Nephron (organoid): ENCODE measurements around the gene DEPP1.
A peak's percentile ranks its signal among the peaks of the same experiment; 100 is the strongest.

Experiments used
- H3K27ac Mint-ChIP-seq, 3 experiments: 2 replicates each; pipeline ENCODE4 v1.8.0; 2020; ENCODE audit warnings: mixed read lengths in 3 of 3, mild to moderate bottlenecking in 2 of 3, moderate library complexity in 1 of 3
- H3K27me3 Mint-ChIP-seq: 2 replicates; pipeline ENCODE4 v1.8.0; 2021; ENCODE audit warnings: low read depth, mild to moderate bottlenecking, moderate library complexity, mixed read lengths
- H3K36me3 Mint-ChIP-seq: 2 replicates; pipeline ENCODE4 v1.8.0; 2020; ENCODE audit warnings: low read depth, mixed read lengths
- H3K4me1 Mint-ChIP-seq: 2 replicates; pipeline ENCODE4 v1.8.0; 2020; ENCODE audit warnings: mixed read lengths
- H3K4me3 Mint-ChIP-seq, 3 experiments: 2 replicates each; pipeline ENCODE4 v1.8.0; 2020; ENCODE audit warnings: mild to moderate bottlenecking in 3 of 3, mixed read lengths in 3 of 3, moderate library complexity in 2 of 3
- H3K9me3 Mint-ChIP-seq: 2 replicates; pipeline ENCODE4 v1.8.0; 2020; ENCODE audit warnings: mixed read lengths
- CTCF ChIP-seq, 3 experiments: fragments of 200-600 bp; sonication (generic); IDR thresholded peaks; one replicate each; pipeline ENCODE4 v1.5.0; 2021; ENCODE audit warnings: antibody characterized with exemption in 3 of 3; ENCODE audit not compliant: unreplicated experiment in 3 of 3

Gene DEPP1

GRCh38 chr10:45000138-45000751, 21.6 kb upstream of the DEPP1 start:
- H3K27me3 Mint-ChIP-seq = no peaks in the 10 kb centered on the region
- peak overlapping the region; percentile 98 to 100 (median 99) for H3K27ac Mint-ChIP-seq
- no peak for TF ChIP-seq CTCF (IDR thresholded peaks at IDR 0.05; ENCODE audit: unreplicated experiment in 3 of 3)
- peaks cover 14% of the 10 kb centered on the region for H3K9me3 Mint-ChIP-seq
- H3K4me3 Mint-ChIP-seq = peak overlapping the region; percentile 89 to 91 (median 90)
- peaks cover 57% of the 10 kb centered on the region for H3K4me1 Mint-ChIP-seq
- peaks cover 38% of the 10 kb centered on the region for H3K36me3 Mint-ChIP-seq

- TF ChIP-seq CTCF (IDR thresholded peaks at IDR 0.05; ENCODE audit: unreplicated experiment in 3 of 3) = no peak
- H3K36me3 Mint-ChIP-seq = peaks cover 21% of the 10 kb centered on the region
- peak overlapping the region; percentile 51 to 100 (median 99) for H3K27ac Mint-ChIP-seq
- H3K27me3 Mint-ChIP-seq = no peaks in the 10 kb centered on the region
- H3K4me1 Mint-ChIP-seq = peaks cover 66% of the 10 kb centered on the region
- H3K9me3 Mint-ChIP-seq = peaks cover 4% of the 10 kb centered on the region
- H3K4me3 Mint-ChIP-seq = peak overlapping the region in 2 of 3 experiments; percentile 28 to 33
Measured at GRCh38 chr10:44998146-44998631, 19.6 kb upstream of the DEPP1 start.

DNA sequence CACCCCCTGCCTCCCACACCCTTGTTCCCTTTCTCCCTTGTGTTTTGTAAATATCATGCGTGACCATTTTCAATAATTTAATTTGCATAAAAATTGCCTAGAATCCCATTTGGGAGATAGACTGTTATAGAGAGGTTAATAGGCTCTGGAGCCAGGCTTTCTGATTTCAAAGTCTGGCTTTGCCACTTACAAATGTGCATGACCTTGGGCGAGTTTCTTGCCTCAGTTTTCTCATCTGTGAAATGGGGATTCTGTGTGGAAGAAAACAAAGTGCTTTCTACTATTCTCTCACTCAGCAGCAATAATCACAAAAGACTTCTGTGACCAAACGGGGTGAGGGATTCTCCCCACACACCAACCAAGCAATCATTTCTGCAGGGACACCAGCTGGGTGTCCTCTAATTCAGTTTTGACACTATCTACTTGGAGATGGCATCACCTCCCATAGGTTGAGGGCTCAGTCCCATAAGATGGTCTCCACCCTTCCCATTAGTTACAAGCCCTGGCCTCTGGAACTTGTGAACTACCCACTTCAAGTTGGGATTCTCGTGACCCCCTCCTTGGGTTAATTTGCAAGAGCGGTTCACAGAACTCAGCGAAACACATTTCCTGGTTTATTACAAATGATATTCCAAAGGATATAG, 18.6 kb upstream of the DEPP1 start:
- H3K9me3 Mint-ChIP-seq = no peaks in the 10 kb centered on the region
- TF ChIP-seq CTCF (IDR thresholded peaks at IDR 0.05; ENCODE audit: unreplicated experiment in 3 of 3) = no peak
- H3K27me3 Mint-ChIP-seq = no peaks in the 10 kb centered on the region
- H3K27ac Mint-ChIP-seq = peak overlapping the region; percentile 89 to 93 (median 90)
- H3K36me3 Mint-ChIP-seq = peaks cover 11% of the 10 kb centered on the region
- peaks cover 57% of the 10 kb centered on the region for H3K4me1 Mint-ChIP-seq
- no peak overlapping the region for H3K4me3 Mint-ChIP-seq

DNA sequence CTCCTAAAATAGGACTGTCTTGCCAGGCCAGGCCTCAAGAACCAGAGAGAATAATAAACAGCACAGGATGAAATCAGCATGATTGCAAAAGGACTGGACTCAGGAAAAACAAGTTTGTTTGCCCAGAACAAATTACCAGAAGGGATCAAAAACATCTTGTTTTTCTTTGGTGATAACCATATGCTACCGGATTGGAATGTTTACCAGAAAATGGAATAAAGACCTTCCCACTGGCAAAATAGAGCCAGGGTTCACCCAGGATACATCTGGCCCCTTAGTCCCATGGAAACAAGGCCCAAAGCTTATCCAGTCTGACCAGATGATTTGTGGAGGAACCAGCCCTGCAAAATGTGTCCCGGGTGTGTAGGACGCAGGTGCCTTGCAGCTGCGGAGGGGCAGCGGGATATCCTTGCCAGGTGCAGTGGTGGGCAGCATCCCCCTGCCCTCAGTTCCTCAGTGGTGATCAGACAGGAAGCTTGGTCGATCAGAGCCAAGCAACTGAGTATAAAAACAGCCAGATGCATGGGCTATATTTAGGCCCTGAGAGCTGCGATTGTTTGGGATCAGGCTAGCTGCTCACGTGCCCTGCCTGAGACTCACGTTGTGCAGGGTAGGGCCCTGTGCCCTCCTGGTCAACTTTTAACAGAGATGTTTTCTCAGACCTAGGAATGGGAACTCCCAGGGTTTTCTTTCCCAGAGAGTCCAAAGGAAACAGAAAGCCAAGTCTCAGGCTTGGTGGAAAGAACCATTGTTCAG, 17.5 kb upstream of the DEPP1 start:
- peak overlapping the region in 1 of 3 experiments; percentile 17 for H3K4me3 Mint-ChIP-seq
- peaks cover 57% of the 10 kb centered on the region for H3K4me1 Mint-ChIP-seq
- no peak for TF ChIP-seq CTCF (IDR thresholded peaks at IDR 0.05; ENCODE audit: unreplicated experiment in 3 of 3)
- no peaks in the 10 kb centered on the region for H3K9me3 Mint-ChIP-seq
- H3K27me3 Mint-ChIP-seq = no peaks in the 10 kb centered on the region
- H3K36me3 Mint-ChIP-seq = peaks cover 10% of the 10 kb centered on the region
- peak overlapping the region; percentile 89 to 93 (median 90) for H3K27ac Mint-ChIP-seq

DNA sequence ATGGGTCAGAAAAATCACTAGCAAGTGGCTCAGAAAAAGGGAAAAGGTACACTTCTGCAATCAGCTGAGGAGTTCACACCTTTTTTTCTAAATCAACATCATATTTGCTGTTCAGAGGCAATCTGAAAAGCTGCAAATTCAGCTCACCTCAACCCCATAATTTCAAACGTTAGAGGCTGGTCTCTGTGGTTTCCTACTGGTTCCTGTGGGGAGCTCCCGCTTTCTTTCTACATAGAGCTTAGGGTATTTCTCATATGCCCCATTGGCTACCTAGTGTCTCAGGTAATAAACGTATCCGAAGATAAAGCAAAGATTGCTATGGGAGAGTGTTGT, 16.9 kb upstream of the DEPP1 start:
- Mint-ChIP-seq H3K36me3 (peaks cover 10% of the 10 kb centered on the region), H3K4me1 (peaks cover 59% of the 10 kb centered on the region), H3K9me3 (no peaks in the 10 kb centered on the region), H3K4me3 (no peak overlapping the region), H3K27me3 (no peaks in the 10 kb centered on the region), H3K27ac (peak overlapping the region; percentile 89 to 93 (median 90))
- no peak for TF ChIP-seq CTCF (IDR thresholded peaks at IDR 0.05; ENCODE audit: unreplicated experiment in 3 of 3)
